ENCODE results near the gene MICAL1.

- no peak for TF ChIP-seq CTCF (IDR thresholded peaks at IDR 0.05)
- TF ChIP-seq POLR2A (IDR thresholded peaks at IDR 0.05): no peak
These were observed 12.1 kb upstream of the MICAL1 start for GRCh38 chr6:109467696-109468095.

Data from adrenal gland (tissue), 5 donors.